Measurements from ENCODE around the gene ARID3A. TPM values are rescaled to one million over a fixed set of nuclear protein-coding genes. Genes with fewer than 3 reads are reported as not detected.

The ARID3A gene
- total and polyA plus RNA-seq, 2 donors (not counting 3 experiments of a cell fraction or from before 2014, with no cell fraction given), result 5.4 to 13.2 TPM

DNA sequence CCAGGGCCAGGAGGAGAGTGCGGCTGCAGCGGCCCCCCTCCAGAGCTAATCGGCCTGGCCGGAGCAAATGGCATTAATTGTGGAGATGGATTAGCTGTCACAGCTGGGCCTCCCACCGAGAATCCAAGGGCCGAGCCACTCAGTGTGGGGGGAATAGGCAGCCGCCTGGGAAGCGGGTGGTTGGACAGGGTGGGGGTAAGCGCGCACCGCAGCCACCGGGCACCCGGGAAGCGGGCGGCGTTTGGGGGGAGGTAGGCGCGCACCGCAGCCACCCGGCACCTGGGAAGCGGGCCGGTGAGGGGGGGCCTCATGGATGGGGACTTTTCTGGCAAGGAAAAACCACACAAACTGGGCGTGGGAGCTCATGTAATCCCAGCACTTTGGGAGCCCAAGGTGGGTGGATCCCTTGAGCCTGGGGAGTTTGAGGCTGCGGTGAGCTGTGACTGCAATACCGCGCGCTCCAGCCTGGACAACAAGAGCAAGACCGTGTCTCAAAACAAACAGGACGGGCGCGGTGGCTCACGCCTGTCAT, 22.5 kb upstream of the ARID3A start:
- TF ChIP-seq JUN (IDR thresholded peaks at IDR 0.05; ENCODE audit: borderline replicate concordance, insufficient read depth, insufficient read length, low read depth), result no peak
- Histone ChIP-seq H3K27me3 (ENCODE audit: control insufficient read depth in 2 of 2, insufficient read depth in 2 of 2, low read length in 2 of 2) (no peaks in the 10 kb centered on the region), H3K79me2 (ENCODE audit: control insufficient read depth, insufficient read depth, low read length) (peaks cover 2% of the 10 kb centered on the region), H2AFZ (ENCODE audit: low read depth, low read length) (no peak overlapping the region), H3K27ac (ENCODE audit: insufficient read depth, low read depth, low read length) (no peak overlapping the region), H3K4me2 (ENCODE audit: insufficient read depth, low read length) (no peak overlapping the region), H4K20me1 (replicated peaks; ENCODE audit: control insufficient read depth, extremely low read depth, insufficient read depth, low read length) (no peaks in the 10 kb centered on the region), H3K4me1 (ENCODE audit: control insufficient read depth, extremely low read depth, insufficient read depth, low read length) (no peaks in the 10 kb centered on the region), H3K9me3 (replicated peaks; ENCODE audit: control insufficient read depth, insufficient read depth, low read length) (no peaks in the 10 kb centered on the region), H3K9ac (replicated peaks; ENCODE audit: extremely low read depth, insufficient read depth, low read length) (no peak overlapping the region), H3K4me3 (replicated peaks in 1 of 3; ENCODE audit: insufficient read depth in 1 of 3, low read depth in 1 of 3, low read length in 3 of 3) (no peak overlapping the region), H3K9me1 (replicated peaks; ENCODE audit: control insufficient read depth, extremely low read depth, insufficient read depth, low read length) (no peaks in the 10 kb centered on the region), H3K36me3 (ENCODE audit: control insufficient read depth in 2 of 2, extremely low read depth in 1 of 2, insufficient read depth in 2 of 2, low read length in 2 of 2) (peaks cover 0 to 11% of the 10 kb centered on the region in 2 experiments)
- no TSS peak for BruUV-seq (replicated peaks)
- ChIA-PET POLR2A (no interaction called here), CTCF (interaction anchor here (0.7 to 1.1 kb wide), 2 partner anchors 10 to 40 kb away, joined by 3 read pairs; partner anchors contain the start of genes MED16 and RNU6-9)
- FAIRE-seq (no peak), DNase-seq (ENCODE audit: low read depth, low spot score) (no peak)
- intact Hi-C loops (cut with micrococcal nuclease), result no loop called here
- dilution Hi-C loops (cut with MboI; ENCODE audit: extremely low pct_ligation_motif_present, low sequenced_read_pairs), result no loop called here

- no peak for TF ChIP-seq FOS (IDR thresholded peaks at IDR 0.05; ENCODE audit: borderline replicate concordance, insufficient read depth, low read length)
- no peak for TF ChIP-seq MYC (IDR thresholded peaks at IDR 0.05; ENCODE audit: low read depth, low read length)
- no peak for TF ChIP-seq GATA2 (IDR thresholded peaks at IDR 0.05; ENCODE audit: insufficient read depth, insufficient read length, low read depth, low read length)
- TF ChIP-seq, protein P1, sequence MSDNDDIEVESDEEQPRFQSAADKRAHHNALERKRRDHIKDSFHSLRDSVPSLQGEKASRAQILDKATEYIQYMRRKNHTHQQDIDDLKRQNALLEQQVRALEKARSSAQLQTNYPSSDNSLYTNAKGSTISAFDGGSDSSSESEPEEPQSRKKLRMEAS (IDR thresholded peaks at IDR 0.05; ENCODE audit: insufficient read depth, insufficient read length), result no peak
- TF ChIP-seq EZH2 (IDR thresholded peaks at IDR 0.05; ENCODE audit: borderline replicate concordance, low read depth, low read length, severe bottlenecking), result no peak
- TF ChIP-seq JUN (IDR thresholded peaks at IDR 0.05; ENCODE audit: borderline replicate concordance, insufficient read depth, insufficient read length, low read depth), result no peak
- no peak for TF ChIP-seq POLR2A (IDR thresholded peaks at IDR 0.05; ENCODE audit: low read depth, low read length)
- intact Hi-C loops (cut with micrococcal nuclease), result no loop called here
- ChIA-PET POLR2A (no interaction called here), CTCF (interaction anchor here (1.1 kb wide), 1 partner anchor 11 kb away, joined by 3 read pairs; the partner anchor contains the start of genes MED16 and RNU6-9)
- no peak overlapping the region for H3K9ac ChIP-seq (replicated peaks; ENCODE audit: extremely low read depth, insufficient read depth, low read length)
- H3K9me3 ChIP-seq (replicated peaks; ENCODE audit: control insufficient read depth, insufficient read depth, low read length), result no peaks in the 10 kb centered on the region
- peaks cover 0 to 3% of the 10 kb centered on the region in 2 experiments for H3K36me3 ChIP-seq (ENCODE audit: control insufficient read depth in 2 of 2, extremely low read depth in 1 of 2, insufficient read depth in 2 of 2, low read length in 2 of 2)
- peaks cover 6% of the 10 kb centered on the region for H3K4me1 ChIP-seq (ENCODE audit: control insufficient read depth, extremely low read depth, insufficient read depth, low read length)
- no peak for FAIRE-seq
- no TSS peak for BruUV-seq (replicated peaks)
- no peaks in the 10 kb centered on the region for H3K27me3 ChIP-seq (ENCODE audit: control insufficient read depth in 2 of 2, insufficient read depth in 2 of 2, low read length in 2 of 2)
- no peak for DNase-seq (ENCODE audit: low read depth, low spot score)
- dilution Hi-C loops (cut with MboI; ENCODE audit: extremely low pct_ligation_motif_present, low sequenced_read_pairs), result no loop called here
- H3K4me2 ChIP-seq (ENCODE audit: insufficient read depth, low read length), result no peak overlapping the region
- H3K79me2 ChIP-seq (ENCODE audit: control insufficient read depth, insufficient read depth, low read length), result peaks cover 7% of the 10 kb centered on the region
- no peak overlapping the region for H2AFZ ChIP-seq (ENCODE audit: low read depth, low read length)
- no peaks in the 10 kb centered on the region for H4K20me1 ChIP-seq (replicated peaks; ENCODE audit: control insufficient read depth, extremely low read depth, insufficient read depth, low read length)
- H3K27ac ChIP-seq (ENCODE audit: insufficient read depth, low read depth, low read length), result no peak overlapping the region
- H3K9me1 ChIP-seq (replicated peaks; ENCODE audit: control insufficient read depth, extremely low read depth, insufficient read depth, low read length), result no peaks in the 10 kb centered on the region
- H3K4me3 ChIP-seq (replicated peaks in 1 of 3; ENCODE audit: insufficient read depth in 1 of 3, low read depth in 1 of 3, low read length in 3 of 3), result no peak overlapping the region
Measured at GRCh38 chr19:904545-904944, 21.3 kb upstream of the ARID3A start.
